GM12875 (cell line): ENCODE measurements around the gene PTPN3.

ENCODE experiments used
- H3K4me3 ChIP-seq: one replicate; pipeline ENCODE4 v1.5.1; 2011; ENCODE audit warnings: low read depth, low read length, control low read depth
- TF ChIP-seq, protein P1 (sequence below): IDR thresholded peaks from 2 replicates; pipeline ENCODE4 v1.5.1; 2011; ENCODE audit warnings: low read depth, mild to moderate bottlenecking, control low read depth, inconsistent platforms, low read length, moderate library complexity, borderline replicate concordance; ENCODE audit not compliant: insufficient read depth

The PTPN3 gene

DNA sequence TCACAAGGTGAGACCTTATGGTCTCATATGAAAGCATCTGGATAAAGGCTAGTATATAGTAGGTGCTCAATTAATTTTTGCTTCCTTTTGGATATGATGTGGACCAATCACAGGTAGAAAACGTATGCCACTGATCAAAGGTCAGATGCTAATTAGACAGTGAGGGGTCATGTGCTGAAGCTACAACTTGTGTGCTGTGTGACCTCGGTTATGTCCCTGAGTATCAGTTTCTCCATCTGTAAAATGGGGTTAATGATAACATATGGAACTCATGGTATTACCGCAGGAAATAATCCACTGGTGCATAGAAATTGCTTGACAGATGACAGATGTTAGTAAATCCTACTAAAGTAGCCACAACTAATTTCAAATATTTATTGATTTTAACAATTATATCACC is 62.0 kb downstream of the PTPN3 start:
- TF ChIP-seq, protein P1, sequence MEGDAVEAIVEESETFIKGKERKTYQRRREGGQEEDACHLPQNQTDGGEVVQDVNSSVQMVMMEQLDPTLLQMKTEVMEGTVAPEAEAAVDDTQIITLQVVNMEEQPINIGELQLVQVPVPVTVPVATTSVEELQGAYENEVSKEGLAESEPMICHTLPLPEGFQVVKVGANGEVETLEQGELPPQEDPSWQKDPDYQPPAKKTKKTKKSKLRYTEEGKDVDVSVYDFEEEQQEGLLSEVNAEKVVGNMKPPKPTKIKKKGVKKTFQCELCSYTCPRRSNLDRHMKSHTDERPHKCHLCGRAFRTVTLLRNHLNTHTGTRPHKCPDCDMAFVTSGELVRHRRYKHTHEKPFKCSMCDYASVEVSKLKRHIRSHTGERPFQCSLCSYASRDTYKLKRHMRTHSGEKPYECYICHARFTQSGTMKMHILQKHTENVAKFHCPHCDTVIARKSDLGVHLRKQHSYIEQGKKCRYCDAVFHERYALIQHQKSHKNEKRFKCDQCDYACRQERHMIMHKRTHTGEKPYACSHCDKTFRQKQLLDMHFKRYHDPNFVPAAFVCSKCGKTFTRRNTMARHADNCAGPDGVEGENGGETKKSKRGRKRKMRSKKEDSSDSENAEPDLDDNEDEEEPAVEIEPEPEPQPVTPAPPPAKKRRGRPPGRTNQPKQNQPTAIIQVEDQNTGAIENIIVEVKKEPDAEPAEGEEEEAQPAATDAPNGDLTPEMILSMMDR = no peak
- H3K4me3 ChIP-seq = no peak overlapping the region

DNA sequence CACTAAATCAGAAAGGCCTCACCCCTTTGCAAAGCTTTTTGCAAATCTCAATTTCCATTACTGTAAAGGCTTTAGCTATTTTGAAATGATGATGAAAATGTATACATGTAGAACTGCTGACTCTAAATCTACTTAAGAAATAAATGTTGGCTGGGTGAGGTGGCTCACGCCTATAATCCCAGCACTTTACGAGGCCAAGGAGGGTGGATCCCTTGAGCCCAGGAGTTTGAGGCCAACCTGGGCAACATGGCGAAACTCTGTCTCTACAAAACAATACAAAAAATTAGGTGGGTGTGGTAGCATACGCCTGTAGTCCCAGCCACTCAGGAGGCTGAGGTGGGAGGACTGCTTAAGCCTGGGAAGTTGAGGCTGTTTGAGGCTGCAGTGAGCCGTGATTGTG is 64.6 kb downstream of the PTPN3 start:
- no peak overlapping the region for H3K4me3 ChIP-seq
- TF ChIP-seq, protein P1 = no peak

DNA sequence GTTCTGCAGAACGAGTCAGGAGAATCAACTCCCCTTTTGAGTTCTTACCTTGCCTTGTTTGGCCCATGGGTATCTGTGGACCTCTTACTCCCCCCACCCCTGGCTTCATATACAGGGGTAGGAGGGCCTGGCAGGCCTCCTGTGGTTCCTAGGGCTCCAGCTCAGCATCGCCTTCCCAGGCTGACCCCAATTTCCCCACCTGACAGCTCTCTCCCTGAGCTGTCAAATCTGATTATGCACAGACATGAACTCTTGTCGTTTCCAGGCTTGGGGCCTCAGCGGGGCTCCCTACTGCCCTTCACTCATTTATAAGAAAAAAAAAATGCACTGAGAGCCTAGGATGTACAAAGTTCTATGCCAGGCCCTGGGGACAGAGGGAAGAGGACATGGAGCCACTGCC is 67.9 kb downstream of the PTPN3 start:
- TF ChIP-seq, protein P1 = no peak
- H3K4me3 ChIP-seq = no peak overlapping the region

DNA sequence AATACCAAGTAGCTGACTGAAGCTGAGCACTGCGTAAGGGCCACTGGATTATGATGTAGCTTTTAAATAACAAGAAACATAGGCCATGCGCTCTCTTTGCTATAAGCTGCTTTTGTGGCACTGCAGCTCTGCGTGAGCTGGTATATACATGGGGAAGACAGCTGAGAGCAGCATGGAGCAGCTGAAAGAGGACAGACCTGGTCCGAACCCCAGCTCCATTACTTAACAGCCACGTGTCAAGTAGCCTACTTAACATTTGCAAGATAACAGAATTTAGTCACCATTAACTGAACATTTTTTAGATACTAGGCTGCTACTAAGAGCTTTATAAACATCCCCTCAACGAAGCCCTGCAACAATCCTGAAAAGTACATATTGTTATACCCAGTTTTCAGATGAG is 69.3 kb downstream of the PTPN3 start:
- no peak overlapping the region for H3K4me3 ChIP-seq
- TF ChIP-seq, protein P1 = no peak

DNA sequence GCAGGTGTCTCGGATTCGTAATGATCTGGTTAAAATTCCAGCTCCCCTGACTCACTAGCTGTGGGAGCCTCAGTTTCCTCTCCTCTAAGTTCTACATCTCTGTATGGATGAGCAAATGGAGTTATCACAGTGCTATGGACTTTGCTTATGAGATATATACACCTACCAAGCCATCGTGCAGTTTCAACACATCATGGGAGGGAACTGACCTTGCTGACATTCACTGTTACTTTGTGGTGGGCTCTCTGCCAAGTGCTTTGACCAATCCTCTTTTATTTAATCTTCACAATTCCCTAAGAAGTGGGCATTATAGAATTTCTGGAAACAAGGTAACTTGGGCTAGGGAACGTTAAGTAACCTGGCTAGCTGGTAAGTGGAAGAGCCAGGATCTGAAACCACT is 70.2 kb downstream of the PTPN3 start:
- TF ChIP-seq, protein P1 = no peak
- H3K4me3 ChIP-seq = no peak overlapping the region

DNA sequence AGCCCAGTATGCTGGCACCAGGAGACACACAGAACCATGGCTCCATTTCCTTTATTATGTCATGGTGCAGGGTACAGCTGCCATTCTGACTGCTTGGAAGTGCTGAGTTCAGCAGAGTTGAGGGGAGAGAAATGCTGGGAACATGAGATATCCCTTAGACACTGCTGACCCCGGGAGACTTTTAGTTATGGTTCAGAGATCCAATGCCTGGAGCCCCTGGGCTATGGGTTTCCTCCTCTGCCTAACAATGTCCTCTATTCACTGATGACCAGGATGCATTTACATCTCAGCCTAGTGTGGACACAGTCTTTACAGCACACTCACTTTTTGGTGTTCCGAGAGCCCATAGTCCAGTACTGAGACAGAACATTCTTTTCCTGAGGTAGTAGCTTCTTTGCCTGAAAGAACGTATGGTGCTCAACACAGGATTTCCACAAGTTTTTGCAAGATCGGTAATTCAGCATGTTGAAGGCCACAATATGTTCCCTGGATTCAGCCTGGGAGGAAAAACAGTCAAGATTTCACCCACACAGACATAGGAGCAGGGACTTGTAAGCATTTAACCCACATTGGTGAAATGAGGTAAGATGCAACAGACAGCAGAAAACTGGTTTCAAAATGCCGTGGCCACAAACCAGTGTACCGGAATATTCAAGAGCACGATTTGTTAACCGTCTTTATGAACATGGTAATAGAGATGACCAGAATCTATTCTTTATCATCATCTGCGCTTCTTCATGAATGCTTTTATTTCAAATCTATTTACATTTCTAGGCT is 71.3 kb downstream of the PTPN3 start:
- TF ChIP-seq, protein P1 = no peak
- no peak overlapping the region for H3K4me3 ChIP-seq

DNA sequence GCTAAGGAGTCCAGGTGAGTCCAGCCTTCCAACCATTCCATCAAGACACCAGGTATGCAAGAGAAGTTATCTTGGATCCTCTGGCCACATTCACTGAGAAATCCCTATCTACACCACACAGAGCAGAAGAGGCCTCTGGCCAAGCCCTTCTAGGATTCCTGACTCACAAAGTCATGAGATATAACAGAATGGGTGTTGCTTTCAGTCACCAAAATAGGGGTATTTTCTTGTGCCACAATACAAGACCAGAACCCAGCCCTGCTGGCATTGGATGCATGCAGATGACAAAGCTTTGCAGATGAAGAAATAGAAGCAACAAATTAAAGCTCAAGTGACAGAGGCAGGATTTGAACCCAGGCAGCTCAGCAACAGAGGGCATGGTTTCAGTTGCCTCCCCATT is 73.5 kb downstream of the PTPN3 start:
- TF ChIP-seq, protein P1 = no peak
- no peak overlapping the region for H3K4me3 ChIP-seq
